ENCODE measurements around the gene C14orf39. TPM values are rescaled to one million over a fixed set of nuclear protein-coding genes. Genes with fewer than 3 reads are reported as not detected.

Gene C14orf39
- total and polyA plus RNA-seq, 12 donors: 0.24 to 0.91 (median 0.40) TPM; not detected in 7

- H3K36me3 ChIP-seq (replicated peaks in 1 of 2): no peaks in the 10 kb centered on the region
- 85 to 95% (median 89%) methylated on average over 3 of the region's 3 CpGs for WGBS, 4 donors
- no peak for DNase-seq
- H3K9me3 ChIP-seq (replicated peaks in 1 of 3): no peaks in the 10 kb centered on the region
- intact Hi-C loops (cut with DNase I): no loop called here
- no peaks in the 10 kb centered on the region for H3K4me1 ChIP-seq (replicated peaks in 1 of 2)
- no peak overlapping the region for H3K27ac ChIP-seq
- no peak for TF ChIP-seq POLR2A (IDR thresholded peaks at IDR 0.05)
- TF ChIP-seq, protein P1, sequence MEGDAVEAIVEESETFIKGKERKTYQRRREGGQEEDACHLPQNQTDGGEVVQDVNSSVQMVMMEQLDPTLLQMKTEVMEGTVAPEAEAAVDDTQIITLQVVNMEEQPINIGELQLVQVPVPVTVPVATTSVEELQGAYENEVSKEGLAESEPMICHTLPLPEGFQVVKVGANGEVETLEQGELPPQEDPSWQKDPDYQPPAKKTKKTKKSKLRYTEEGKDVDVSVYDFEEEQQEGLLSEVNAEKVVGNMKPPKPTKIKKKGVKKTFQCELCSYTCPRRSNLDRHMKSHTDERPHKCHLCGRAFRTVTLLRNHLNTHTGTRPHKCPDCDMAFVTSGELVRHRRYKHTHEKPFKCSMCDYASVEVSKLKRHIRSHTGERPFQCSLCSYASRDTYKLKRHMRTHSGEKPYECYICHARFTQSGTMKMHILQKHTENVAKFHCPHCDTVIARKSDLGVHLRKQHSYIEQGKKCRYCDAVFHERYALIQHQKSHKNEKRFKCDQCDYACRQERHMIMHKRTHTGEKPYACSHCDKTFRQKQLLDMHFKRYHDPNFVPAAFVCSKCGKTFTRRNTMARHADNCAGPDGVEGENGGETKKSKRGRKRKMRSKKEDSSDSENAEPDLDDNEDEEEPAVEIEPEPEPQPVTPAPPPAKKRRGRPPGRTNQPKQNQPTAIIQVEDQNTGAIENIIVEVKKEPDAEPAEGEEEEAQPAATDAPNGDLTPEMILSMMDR (IDR thresholded peaks at IDR 0.05): no peak
- no peak overlapping the region for H3K4me3 ChIP-seq
- H3K27me3 ChIP-seq: peaks cover 23% of the 10 kb centered on the region
Observed at GRCh38 chr14:60490270-60490669, 4.4 kb upstream of the C14orf39 start.

- Histone ChIP-seq H3K36me3 (replicated peaks in 1 of 2) (no peaks in the 10 kb centered on the region), H3K27ac (no peak overlapping the region), H3K4me1 (replicated peaks in 1 of 2) (no peaks in the 10 kb centered on the region), H3K4me3 (no peak overlapping the region), H3K9me3 (replicated peaks in 1 of 3) (no peaks in the 10 kb centered on the region), H3K27me3 (peaks cover 26% of the 10 kb centered on the region)
- TF ChIP-seq, protein P1 (IDR thresholded peaks at IDR 0.05): no peak
- TF ChIP-seq POLR2A (IDR thresholded peaks at IDR 0.05): no peak
- no peak for DNase-seq
- intact Hi-C loops (cut with DNase I): no loop called here
Observed at GRCh38 chr14:60488175-60488574, 2.3 kb upstream of the C14orf39 start.

- 30 to 42% (median 31%) methylated on average over 2 of the region's 2 CpGs for WGBS, 4 donors
- TF ChIP-seq, protein P1 (IDR thresholded peaks at IDR 0.05): no peak
- TF ChIP-seq POLR2A (IDR thresholded peaks at IDR 0.05): no peak
- H3K27ac ChIP-seq: no peak overlapping the region
- intact Hi-C loops (cut with DNase I): no loop called here
- peaks cover 21% of the 10 kb centered on the region for H3K27me3 ChIP-seq
- H3K4me3 ChIP-seq: no peak overlapping the region
- no peaks in the 10 kb centered on the region for H3K9me3 ChIP-seq (replicated peaks in 1 of 3)
- no peaks in the 10 kb centered on the region for H3K36me3 ChIP-seq (replicated peaks in 1 of 2)
- no peaks in the 10 kb centered on the region for H3K4me1 ChIP-seq (replicated peaks in 1 of 2)
- DNase-seq: no peak
Observed at GRCh38 chr14:60487211-60487610, 1.3 kb upstream of the C14orf39 start.

- 8 to 10% (median 9%) methylated on average over 25 of the region's 25 CpGs for WGBS, 4 donors
- TF ChIP-seq POLR2A (IDR thresholded peaks at IDR 0.05): no peak
- TF ChIP-seq, protein P1 (IDR thresholded peaks at IDR 0.05): no peak
- H3K27me3 ChIP-seq: peaks cover 21% of the 10 kb centered on the region
Observed at GRCh38 chr14:60485057-60485597, 736 bp downstream of the C14orf39 start.

More at GRCh38 chr14:60485057-60485597, 736 bp downstream of the C14orf39 start:
- intact Hi-C loops (cut with DNase I): no loop called here
- Histone ChIP-seq H3K4me3 (no peak overlapping the region), H3K36me3 (replicated peaks in 1 of 2) (no peaks in the 10 kb centered on the region), H3K4me1 (replicated peaks in 1 of 2) (no peaks in the 10 kb centered on the region), H3K27ac (no peak overlapping the region), H3K9me3 (replicated peaks in 1 of 3) (no peaks in the 10 kb centered on the region)
- DNase-seq: no peak
